Loucy (cell line): ENCODE results near the gene PHKG1.

Source experiments
- H2AFZ ChIP-seq: fragments of 200-600 bp; sonication (generic); 2 replicates; pipeline ENCODE4 v1.6.0; 2016; ENCODE audit warnings: antibody characterized with exemption, mild to moderate bottlenecking, low read length, moderate library complexity
- H3F3A ChIP-seq: fragments of 200-600 bp; 2 replicates; pipeline ENCODE4 v1.6.0; 2016; ENCODE audit warnings: antibody characterized with exemption, low read depth, mild to moderate bottlenecking
- H3K27me3 ChIP-seq: fragments of 200-600 bp; sonication (generic); 2 replicates; pipeline ENCODE4 v1.6.1; 2014; ENCODE audit warnings: low read length, mild to moderate bottlenecking; ENCODE audit not compliant: insufficient read depth, poor library complexity, severe bottlenecking
- H3K36me3 ChIP-seq: fragments of 200-600 bp; sonication (generic); 2 replicates; pipeline ENCODE4 v1.6.1; 2016; ENCODE audit warnings: low read length; ENCODE audit not compliant: insufficient read depth
- H3K4me1 ChIP-seq: fragments of 200-600 bp; sonication (generic); 2 replicates; pipeline ENCODE4 v1.5.1; 2014; ENCODE audit warnings: low read length, mild to moderate bottlenecking; ENCODE audit not compliant: insufficient read depth, poor library complexity, severe bottlenecking
- H3K4me2 ChIP-seq: fragments of 200-600 bp; sonication (generic); 2 replicates; pipeline ENCODE4 v1.6.0; 2014; ENCODE audit warnings: antibody characterized with exemption, low read length, low read depth, mild to moderate bottlenecking; ENCODE audit not compliant: poor library complexity, severe bottlenecking
- H3K4me3 ChIP-seq: fragments of 200-600 bp; sonication (generic); 2 replicates; pipeline ENCODE4 v1.5.1; 2014; ENCODE audit warnings: low read length, mild to moderate bottlenecking, mixed read lengths; ENCODE audit not compliant: poor library complexity, severe bottlenecking
- H3K79me2 ChIP-seq: fragments of 200-600 bp; sonication (generic); 2 replicates; pipeline ENCODE4 v1.6.1; 2014; ENCODE audit warnings: low read length; ENCODE audit not compliant: insufficient read depth
- H3K9ac ChIP-seq: fragments of 200-600 bp; sonication (generic); 2 replicates; pipeline ENCODE4 v1.6.0; 2014; ENCODE audit warnings: mild to moderate bottlenecking, low read depth, low read length, moderate library complexity; ENCODE audit not compliant: poor library complexity, severe bottlenecking
- H3K9me2 ChIP-seq: fragments of 200-600 bp; sonication (generic); replicated peaks from 2 replicates; pipeline ENCODE4 v1.6.1; 2016; ENCODE audit warnings: low read depth, low read length, mixed read lengths
- H3K9me3 ChIP-seq: fragments of 200-600 bp; sonication (generic); 2 replicates; pipeline ENCODE4 v1.6.1; 2014; ENCODE audit warnings: mild to moderate bottlenecking, antibody characterized with exemption, low read length, low read depth; ENCODE audit not compliant: insufficient read depth
- H4K20me1 ChIP-seq: fragments of 200-600 bp; sonication (generic); 2 replicates; pipeline ENCODE4 v1.6.0; 2014; ENCODE audit warnings: antibody characterized with exemption, low read length, mild to moderate bottlenecking; ENCODE audit not compliant: insufficient read depth, poor library complexity, severe bottlenecking
- EZH2phosphoT487 ChIP-seq: fragments of 200-600 bp; IDR thresholded peaks from 2 replicates; pipeline ENCODE4 v1.6.1; 2018; ENCODE audit warnings: antibody characterized with exemption, mild to moderate bottlenecking, moderate library complexity, borderline replicate concordance
- TF ChIP-seq, protein P1 (sequence below): fragments of 200-600 bp; sonication (generic); conservative IDR thresholded peaks from 2 replicates; pipeline ENCODE4 v1.5.1; 2014; ENCODE audit warnings: mild to moderate bottlenecking, antibody characterized with exemption, low read length

Gene PHKG1

DNA sequence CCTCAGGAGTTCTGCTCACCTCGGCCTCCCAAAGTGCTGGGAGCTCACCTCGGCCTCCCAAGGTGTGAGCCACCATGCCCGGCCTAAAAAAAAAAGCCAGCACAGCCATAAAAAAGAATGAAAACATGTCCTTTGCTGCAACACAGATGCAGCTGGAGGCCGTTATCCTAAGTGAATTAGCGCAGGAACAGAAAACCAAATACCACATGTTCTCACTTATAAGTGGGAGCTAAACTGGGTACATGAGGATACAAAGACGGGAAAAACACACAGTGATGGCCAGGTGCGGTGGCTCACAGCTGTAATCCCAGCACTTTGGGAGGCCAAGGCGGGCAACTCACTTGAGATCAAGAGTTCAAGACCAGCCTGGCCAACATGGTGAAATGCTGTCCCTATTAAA lies 62.4 kb downstream of the PHKG1 start:
- H4K20me1 ChIP-seq, result no peaks in the 10 kb centered on the region
- no peak overlapping the region for H3K9ac ChIP-seq
- no peak overlapping the region for H3K4me3 ChIP-seq
- no peak overlapping the region for H3K4me2 ChIP-seq
- H3K9me3 ChIP-seq, result no peaks in the 10 kb centered on the region
- H3K9me2 ChIP-seq, result no peaks in the 10 kb centered on the region
- H3K27me3 ChIP-seq, result no peaks in the 10 kb centered on the region
- no peaks in the 10 kb centered on the region; the same call in 1 of the 2 replicates for H3F3A ChIP-seq
- H3K4me1 ChIP-seq, result peaks cover 11% of the 10 kb centered on the region
- TF ChIP-seq, protein P1, sequence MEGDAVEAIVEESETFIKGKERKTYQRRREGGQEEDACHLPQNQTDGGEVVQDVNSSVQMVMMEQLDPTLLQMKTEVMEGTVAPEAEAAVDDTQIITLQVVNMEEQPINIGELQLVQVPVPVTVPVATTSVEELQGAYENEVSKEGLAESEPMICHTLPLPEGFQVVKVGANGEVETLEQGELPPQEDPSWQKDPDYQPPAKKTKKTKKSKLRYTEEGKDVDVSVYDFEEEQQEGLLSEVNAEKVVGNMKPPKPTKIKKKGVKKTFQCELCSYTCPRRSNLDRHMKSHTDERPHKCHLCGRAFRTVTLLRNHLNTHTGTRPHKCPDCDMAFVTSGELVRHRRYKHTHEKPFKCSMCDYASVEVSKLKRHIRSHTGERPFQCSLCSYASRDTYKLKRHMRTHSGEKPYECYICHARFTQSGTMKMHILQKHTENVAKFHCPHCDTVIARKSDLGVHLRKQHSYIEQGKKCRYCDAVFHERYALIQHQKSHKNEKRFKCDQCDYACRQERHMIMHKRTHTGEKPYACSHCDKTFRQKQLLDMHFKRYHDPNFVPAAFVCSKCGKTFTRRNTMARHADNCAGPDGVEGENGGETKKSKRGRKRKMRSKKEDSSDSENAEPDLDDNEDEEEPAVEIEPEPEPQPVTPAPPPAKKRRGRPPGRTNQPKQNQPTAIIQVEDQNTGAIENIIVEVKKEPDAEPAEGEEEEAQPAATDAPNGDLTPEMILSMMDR, result no peak
- TF ChIP-seq EZH2phosphoT487, result no peak
- no peak overlapping the region for H2AFZ ChIP-seq
- 0 out of 2 replicates have a peak, but pooled peaks cover 6% of the 10 kb centered on the region for H3K79me2 ChIP-seq
- H3K36me3 ChIP-seq, result no peaks in the 10 kb centered on the region
